ENCODE results near the gene TBX1.

GRCh38 chr22:19714312-19715187 lies 46.0 kb upstream of the TBX1 start, which contains the start of gene SEPTIN5:
- no peak for TF ChIP-seq PHF8 (CRISPR knock-in tag; IDR thresholded peaks at IDR 0.05)
- TF ChIP-seq HMG20A (CRISPR knock-in tag; IDR thresholded peaks at IDR 0.05; ENCODE audit: borderline replicate concordance) = no peak
- no peak for TF ChIP-seq SIN3A (IDR thresholded peaks at IDR 0.05; ENCODE audit: borderline replicate concordance, low read depth, low read length)
- TF ChIP-seq FOXK2 (IDR thresholded peaks at IDR 0.05) = no peak
- TF ChIP-seq HDAC2 (CRISPR knock-in tag; IDR thresholded peaks at IDR 0.05) = no peak
- no peak for TF ChIP-seq ZNF841 (CRISPR knock-in tag; IDR thresholded peaks at IDR 0.05; ENCODE audit: borderline replicate concordance)
